Measurements from ENCODE around the gene GBF1.

The GBF1 gene

DNA sequence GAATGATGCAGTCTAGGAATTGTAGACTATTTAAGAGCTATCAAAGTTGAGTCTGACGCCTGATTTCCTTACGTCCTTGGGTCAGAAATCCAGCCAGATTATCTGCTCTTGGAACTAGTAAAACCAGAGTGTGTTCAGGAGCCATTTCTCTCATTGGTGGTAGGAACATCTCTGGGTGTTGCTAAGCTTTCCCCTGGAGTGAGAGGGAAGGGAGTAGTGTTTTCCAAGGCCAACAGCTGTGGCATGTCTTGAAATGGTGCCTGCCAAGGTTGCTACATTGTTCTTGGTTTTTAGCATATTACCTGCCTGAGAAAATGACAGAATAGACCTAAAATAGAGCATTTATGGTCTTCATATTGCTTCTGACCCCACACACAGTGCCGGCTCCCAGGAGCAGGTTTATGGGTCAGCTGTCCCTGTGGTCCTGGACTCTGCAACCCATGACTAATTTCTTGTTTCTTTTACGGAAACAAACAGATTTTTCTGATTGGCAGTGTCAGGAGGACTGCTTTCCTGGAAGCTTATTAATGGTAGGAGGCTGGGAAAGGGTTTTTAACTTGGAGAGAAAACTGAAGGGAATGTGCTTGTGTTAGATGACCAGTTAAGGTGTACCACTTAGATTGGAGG lies 17.5 kb downstream of the GBF1 start:
- FAIRE-seq (peak; percentile 33), DNase-seq (ENCODE audit: insufficient read length, low spot score) (no peak)

GRCh38 chr10:102264371-102264770 lies 19.0 kb downstream of the GBF1 start:
- no peak for DNase-seq (ENCODE audit: insufficient read length, low spot score)
- FAIRE-seq: no peak

DNA sequence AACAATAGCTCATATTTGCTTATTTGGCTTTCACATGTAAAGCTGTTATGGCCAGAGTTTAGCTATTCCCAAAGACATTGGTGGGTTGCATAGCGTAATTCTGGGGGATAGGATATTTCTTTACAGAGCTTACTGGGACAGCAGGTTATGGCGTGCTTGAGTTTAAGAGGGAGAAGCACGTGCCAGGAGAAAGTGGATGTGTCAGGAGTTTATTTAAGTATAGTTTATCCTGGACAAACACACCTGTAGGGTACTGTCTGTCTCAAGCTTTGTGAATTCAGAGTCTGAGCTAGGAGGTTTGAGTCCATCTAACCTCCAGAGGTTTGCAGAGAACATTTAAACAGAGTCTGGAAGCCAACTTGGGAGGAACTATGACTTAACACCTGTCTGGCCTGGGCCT lies 21.3 kb downstream of the GBF1 start:
- no peak for FAIRE-seq
- no peak for DNase-seq (ENCODE audit: insufficient read length, low spot score)

DNA sequence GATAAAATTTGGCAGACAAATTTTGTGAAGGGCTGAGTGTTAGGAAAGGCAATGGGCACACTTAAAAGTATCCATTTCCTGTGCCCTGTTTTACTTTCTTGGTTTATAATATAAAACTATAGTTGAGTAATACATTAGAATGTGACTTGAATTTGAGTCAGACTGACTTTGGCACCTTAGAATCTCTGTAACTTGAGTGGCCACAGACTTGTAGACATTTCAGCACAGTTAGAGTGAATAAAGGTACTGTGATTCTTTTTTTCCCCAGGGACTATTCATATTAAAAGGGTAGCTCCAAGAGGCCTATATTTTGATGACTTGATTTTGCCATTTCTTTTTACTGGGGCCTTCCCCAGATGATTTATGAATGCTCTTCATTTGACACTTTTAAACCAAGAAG lies 22.4 kb downstream of the GBF1 start:
- DNase-seq (ENCODE audit: insufficient read length, low spot score) (no peak), FAIRE-seq (no peak)

DNA sequence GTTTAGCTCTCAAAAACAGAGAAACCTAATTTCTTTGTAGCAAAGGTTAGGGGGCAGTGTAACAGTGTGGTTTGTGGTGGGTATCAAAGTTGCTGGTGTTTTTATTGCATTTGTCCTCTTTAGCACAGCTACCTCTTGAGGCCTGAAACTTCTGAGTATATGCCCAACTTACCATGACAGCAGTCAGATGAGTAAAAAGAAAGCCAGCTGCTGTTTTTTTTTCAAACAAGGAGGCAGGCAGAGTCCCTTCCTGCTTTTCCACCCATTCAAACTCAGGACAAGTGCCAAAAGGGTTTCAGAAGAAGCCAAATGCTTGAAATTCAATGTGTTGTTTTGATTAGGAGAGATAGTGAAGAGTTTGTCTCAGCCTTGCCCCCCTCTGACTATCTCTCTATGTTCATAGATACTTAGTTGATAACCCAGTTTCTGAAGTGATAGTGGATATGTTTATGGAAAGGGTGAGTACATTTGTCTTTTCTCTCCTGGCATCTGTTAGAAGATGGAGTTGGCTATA lies 23.1 kb downstream of the GBF1 start:
- no peak for DNase-seq (ENCODE audit: insufficient read length, low spot score)
- no peak for FAIRE-seq

GRCh38 chr10:102269017-102269416 lies 23.7 kb downstream of the GBF1 start:
- no peak for DNase-seq (ENCODE audit: insufficient read length, low spot score)
- FAIRE-seq: no peak

DNA sequence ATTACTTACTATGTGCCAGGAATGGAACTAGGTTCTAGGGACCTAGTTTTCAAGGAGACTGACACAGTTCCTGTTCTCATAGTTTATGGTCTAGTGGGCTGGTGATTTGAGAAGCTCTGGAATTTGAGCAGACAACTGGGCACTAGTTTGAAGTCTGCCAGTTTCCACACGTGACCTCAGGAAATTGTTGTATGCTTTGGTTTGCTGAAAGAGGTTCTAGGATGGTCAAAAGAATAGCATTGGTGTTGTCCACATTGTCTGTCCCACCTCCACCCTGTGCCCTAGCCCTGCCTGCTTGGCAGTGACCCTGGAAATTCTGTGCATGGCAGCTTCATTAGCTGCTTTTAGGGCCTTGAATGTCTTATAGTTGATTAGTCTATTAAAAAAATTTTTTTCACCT lies 28.7 kb downstream of the GBF1 start:
- DNase-seq (ENCODE audit: insufficient read length, low spot score) (no peak), FAIRE-seq (no peak)

DNA sequence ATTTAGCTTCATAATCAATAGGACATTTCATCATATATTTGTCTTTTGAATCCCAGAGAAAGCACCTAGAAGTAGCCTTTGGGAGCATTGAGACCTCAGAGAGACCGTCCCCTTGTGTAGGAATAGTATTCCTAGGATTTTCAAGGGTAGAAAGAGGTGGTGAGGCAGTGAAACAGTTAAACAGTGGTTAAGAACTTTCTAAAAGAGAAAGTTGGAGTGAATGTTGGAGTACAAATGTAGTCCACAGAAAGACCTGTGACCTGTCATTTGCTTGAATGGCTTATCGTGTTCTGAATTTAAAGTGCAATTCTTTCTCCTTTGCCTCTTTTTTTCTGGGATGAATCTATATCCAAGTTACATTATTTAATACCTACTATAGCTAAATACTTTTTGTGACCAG lies 30.0 kb downstream of the GBF1 start:
- DNase-seq (ENCODE audit: insufficient read length, low spot score) (no peak), FAIRE-seq (no peak)

DNA sequence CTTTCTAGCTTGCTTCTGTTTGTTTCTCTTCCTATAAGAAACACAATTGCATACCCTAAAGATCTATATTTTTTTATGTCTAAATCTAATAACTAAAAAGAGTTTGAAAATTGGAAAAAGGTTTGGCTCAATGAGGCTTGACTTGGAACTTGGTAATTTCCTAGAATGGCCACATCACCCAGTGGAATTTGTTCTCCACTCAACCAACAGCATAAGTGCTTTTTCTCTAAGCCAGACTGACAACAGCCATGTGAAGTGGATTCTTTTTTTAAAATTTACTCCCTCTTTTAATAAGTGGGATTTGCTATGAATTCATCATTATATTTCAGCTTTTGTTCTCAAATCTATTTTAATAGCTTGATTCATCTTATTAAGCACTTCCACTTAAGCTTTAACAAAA lies 33.8 kb downstream of the GBF1 start:
- FAIRE-seq: no peak
- DNase-seq (ENCODE audit: insufficient read length, low spot score): no peak

DNA sequence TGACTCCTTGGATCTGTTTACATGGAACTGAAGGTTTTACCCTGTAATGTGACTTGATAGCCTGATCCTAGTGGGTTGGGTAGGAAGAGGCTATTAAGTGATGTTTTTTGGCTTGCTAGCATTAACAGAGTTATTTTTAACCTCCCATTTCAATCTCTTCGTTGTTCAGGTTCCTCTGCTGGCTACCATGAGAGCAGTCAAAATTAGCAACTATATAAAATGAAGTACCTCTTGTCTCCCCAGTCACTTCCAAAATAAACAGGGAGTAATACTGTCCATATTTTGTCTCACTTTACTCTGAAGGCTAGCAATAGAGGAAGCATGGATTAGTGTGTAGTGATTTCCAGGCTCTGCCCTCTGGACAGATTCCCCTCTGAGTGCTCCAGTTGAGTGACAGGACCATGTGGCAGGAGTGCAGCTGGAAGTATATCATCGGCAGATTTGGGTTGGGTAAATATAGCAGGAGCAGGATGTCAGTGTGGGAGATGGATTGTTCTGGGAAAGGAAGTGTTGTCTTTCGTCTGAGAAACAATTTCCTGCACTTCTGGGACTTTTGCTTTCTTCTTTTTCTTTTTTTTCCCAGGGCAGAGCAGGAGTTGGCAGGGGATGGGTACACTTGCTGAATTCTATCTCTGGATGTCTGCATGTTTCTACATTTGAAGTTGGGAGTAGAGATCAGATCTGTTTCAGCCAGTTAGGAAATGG lies 35.2 kb downstream of the GBF1 start:
- DNase-seq (ENCODE audit: insufficient read length, low spot score): no peak
- FAIRE-seq: peak; percentile 75

- DNase-seq (ENCODE audit: insufficient read length, low spot score) (no peak), FAIRE-seq (no peak)
Measured at GRCh38 chr10:102281102-102281487, 35.8 kb downstream of the GBF1 start.

DNA sequence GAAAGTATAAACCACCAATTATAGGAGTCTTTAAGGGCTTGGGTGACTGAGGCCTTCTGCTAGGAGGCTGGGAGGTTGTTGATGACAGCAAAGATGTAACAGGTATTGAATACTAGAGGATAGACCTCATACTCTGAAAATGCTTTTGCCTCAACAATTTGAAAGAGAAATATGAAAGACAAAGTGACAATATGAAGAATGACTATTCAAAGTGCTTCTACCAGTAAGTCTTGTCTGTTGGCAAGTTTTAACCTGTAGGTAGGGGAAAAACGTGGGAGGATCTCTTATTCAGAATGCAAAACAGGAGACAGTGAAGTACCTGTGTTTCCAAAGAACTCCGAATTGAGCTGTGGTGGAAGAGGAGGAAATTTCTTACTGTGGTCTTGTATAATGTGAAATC lies 38.2 kb downstream of the GBF1 start:
- DNase-seq (ENCODE audit: insufficient read length, low spot score) (no peak), FAIRE-seq (peak; percentile 14)

DNA sequence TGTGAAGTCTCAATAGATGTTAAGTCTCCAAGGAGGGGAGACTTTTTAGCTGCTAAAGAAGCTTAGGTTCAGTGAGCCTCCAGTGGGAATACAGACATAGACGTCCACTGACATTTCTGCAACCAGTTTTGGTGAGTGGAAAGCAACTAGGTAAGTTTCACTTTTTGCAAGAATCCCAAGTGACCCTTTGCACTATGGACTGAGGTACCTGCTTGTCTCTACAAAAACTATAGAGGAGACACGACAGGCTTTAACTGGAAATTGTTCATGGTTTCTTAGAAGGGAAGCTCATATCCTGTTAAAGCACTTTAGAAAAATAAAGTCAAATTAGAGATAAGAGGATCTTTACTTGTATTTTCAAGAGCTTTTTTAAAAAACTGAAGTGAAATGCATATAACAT lies 38.6 kb downstream of the GBF1 start:
- DNase-seq (ENCODE audit: insufficient read length, low spot score): no peak
- FAIRE-seq: no peak

- FAIRE-seq: no peak
- DNase-seq (ENCODE audit: insufficient read length, low spot score): no peak
Measured at GRCh38 chr10:102284531-102284930, 39.2 kb downstream of the GBF1 start.

DNA sequence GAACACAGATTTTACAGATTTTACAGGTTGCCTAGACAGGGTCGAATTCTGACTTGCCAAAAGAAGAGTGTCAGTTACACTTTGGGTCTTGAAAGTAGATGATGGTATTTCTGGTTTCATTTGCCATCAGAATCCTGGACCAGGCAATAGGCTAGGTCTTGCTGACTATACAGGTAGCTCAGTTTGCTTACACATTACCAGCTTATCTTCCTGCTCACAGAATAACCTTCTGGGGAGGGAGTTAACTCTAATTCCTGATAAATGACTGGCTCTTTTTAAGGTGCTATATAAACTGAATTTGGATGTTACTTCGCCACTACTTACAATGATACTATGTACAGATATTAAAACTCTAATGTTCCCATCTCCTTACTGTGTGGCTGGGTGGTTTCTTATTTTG lies 39.8 kb downstream of the GBF1 start:
- no peak for FAIRE-seq

DNA sequence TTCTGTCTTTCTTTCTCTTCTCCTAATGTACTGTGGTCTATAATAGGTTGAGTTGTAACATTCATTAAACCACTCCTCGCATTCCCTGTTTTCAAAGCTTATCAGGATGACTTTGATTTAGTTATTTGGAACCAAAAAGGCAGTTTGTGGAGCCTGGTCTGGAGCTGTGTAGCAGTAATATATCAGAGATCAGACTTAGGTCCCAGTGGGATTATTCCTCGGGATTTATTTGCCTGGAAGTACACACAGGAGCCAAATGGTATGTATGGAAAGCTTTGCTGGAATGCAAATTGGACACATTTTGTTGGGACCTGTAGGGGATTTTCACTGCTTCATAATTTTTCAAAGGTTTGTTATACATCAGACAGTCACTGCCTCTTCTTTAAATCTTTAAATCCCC lies 40.9 kb downstream of the GBF1 start:
- DNase-seq (ENCODE audit: insufficient read length, low spot score) (no peak), FAIRE-seq (no peak)

More for the DNA sequence above, 39.8 kb downstream of the GBF1 start:
- DNase-seq (ENCODE audit: insufficient read length, low spot score): no peak

DNA sequence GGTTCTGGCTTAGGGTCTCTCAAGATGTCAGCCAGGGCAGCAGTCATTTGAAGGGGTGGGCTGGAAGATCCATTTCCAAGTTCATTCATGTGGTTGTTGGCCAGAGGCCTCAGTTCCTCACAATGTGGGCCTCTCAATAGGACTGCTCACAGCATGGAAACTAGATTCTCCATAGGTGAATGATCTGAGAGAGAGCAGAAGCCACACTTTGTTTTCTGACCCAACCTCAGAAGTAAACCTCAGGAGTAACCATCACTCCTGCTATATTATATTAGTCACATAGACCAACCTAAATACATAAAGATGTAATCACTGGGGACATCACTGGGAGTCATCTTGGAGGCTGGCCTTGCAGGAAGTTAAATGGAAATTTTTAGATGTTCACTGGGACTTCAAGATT lies 42.2 kb downstream of the GBF1 start:
- FAIRE-seq: no peak
- no peak for DNase-seq (ENCODE audit: insufficient read length, low spot score)

DNA sequence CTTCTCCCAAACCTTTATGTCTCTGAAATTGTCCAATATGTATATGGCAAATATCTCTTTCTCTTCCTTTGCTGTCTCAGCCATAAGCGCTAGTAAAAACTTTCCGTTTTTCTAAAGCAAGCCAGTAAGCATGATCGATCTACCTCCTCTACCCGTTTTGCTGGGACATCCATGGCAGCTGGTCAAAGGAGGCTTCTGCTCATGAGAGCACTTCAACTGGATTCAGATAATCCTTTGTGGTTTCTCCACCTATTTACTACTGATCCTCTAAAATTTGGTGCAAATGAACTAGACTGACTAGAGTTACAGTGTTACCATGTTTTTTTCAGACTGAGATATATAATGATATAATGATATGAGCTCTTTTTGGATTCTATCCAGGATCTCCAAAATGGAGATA lies 42.7 kb downstream of the GBF1 start:
- FAIRE-seq (no peak), DNase-seq (ENCODE audit: insufficient read length, low spot score) (no peak)

- FAIRE-seq (no peak), DNase-seq (ENCODE audit: insufficient read length, low spot score) (no peak)
Measured at GRCh38 chr10:102289356-102289755, 44.0 kb downstream of the GBF1 start.

DNA sequence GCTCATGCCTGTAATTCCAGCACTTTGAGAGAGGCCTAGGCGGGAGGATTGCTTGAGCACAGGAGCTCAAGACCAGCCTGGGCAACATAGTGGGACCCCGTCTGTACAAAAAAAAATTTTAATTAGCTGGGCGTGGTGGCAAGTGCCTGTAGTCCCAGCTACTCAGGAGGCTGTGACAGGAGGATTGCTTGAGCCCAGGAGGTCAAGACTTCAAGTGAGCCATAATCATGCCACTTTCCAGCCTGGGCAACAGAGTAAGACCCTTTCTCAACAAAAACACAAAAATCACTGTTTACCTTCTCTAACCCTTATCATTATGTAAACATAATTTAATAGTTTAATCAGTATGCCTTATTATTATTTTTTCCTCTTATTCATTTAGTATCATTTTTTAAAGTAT lies 44.5 kb downstream of the GBF1 start:
- FAIRE-seq: no peak

GRCh38 chr10:102291221-102291905 lies 46.0 kb downstream of the GBF1 start:
- DNase-seq (ENCODE audit: insufficient read length, low spot score): no peak
- no peak for FAIRE-seq

More for the DNA sequence above, 44.5 kb downstream of the GBF1 start:
- DNase-seq (ENCODE audit: insufficient read length, low spot score): no peak

GRCh38 chr10:102297101-102297500 lies 51.8 kb downstream of the GBF1 start:
- FAIRE-seq: peak; percentile 61
- no peak for DNase-seq (ENCODE audit: insufficient read length, low spot score)

Data from GM19239 (cell line).